Panc1 (cell line): ENCODE data around the gene ZNF613. TPM values are rescaled to one million over a fixed set of nuclear protein-coding genes. Genes with fewer than 3 reads are reported as not detected.
A peak's percentile ranks its signal among the peaks of the same experiment; 100 is the strongest.

ENCODE experiments used
- ATAC-seq: fragments of 200-7000 bp; cut with Tn5 transposase; 2 replicates; pipeline ENCODE4 v1.9.1; 2020; ENCODE audit warnings: mild to moderate bottlenecking, moderate library complexity
- Bru-seq: library from RNA; stranded (reverse); fragments of 400-500 nt; gene quantifications from one replicate; lab custom pipeline; 2021; lab: Mats Ljungman, UMichigan
- BruChase-seq, 2 experiments: library from RNA; stranded (reverse); fragments of 400-500 nt; gene quantifications; one replicate each; lab custom pipeline; 2021; lab: Mats Ljungman, UMichigan
- BruUV-seq: library from RNA; stranded (reverse); fragments of 400-500 nt; replicated peaks from 2 replicates; lab custom pipeline; 2021; lab: Mats Ljungman, UMichigan
- CTCF ChIA-PET: fragments of 300-600 bp; sonication (Branson Sonifier 250); formaldehyde crosslinking; loops from one replicate; lab custom pipeline; 2022; ENCODE audit warnings: antibody characterized with exemption; lab: Charles Lee
- POLR2A ChIA-PET: fragments of 300-600 bp; sonication (Branson Sonifier 250); formaldehyde crosslinking; loops from one replicate; lab custom pipeline; 2022; ENCODE audit warnings: antibody characterized with exemption; lab: Charles Lee
- DNase-seq: peaks from one replicate; pipeline ENCODE4 v3.0.0-alpha.2; 2010; ENCODE audit warnings: low read depth, low spot score
- H3K27ac ChIP-seq: 2 replicates; pipeline ENCODE4 v1.5.1; 2011; ENCODE audit warnings: mild to moderate bottlenecking, low read length, inconsistent platforms
- H3K27me3 ChIP-seq: fragments of 200-500 bp; sonication (Bioruptor generic); 2 replicates; pipeline ENCODE4 v1.6.0; 2014; ENCODE audit warnings: low read length, inconsistent platforms; ENCODE audit not compliant: control insufficient read depth, insufficient read depth
- H3K36me3 ChIP-seq: fragments of 200-500 bp; sonication (Bioruptor generic); 2 replicates; pipeline ENCODE4 v1.5.1; 2014; ENCODE audit warnings: inconsistent platforms, mild to moderate bottlenecking, low read length, moderate library complexity; ENCODE audit not compliant: control insufficient read depth, insufficient read depth
- H3K4me1 ChIP-seq: 2 replicates; pipeline ENCODE4 v1.5.1; 2011; ENCODE audit warnings: inconsistent platforms, mild to moderate bottlenecking, low read length, moderate library complexity; ENCODE audit not compliant: control insufficient read depth, insufficient read depth
- H3K4me3 ChIP-seq, 2 experiments: 2 replicates each; pipeline ENCODE4 v1.5.1; 2011 to 2012; ENCODE audit warnings: low read depth in 2 of 2, low read length in 2 of 2, mild to moderate bottlenecking in 2 of 2, inconsistent platforms in 1 of 2, moderate library complexity in 1 of 2
- H3K9me3 ChIP-seq: fragments of 200-500 bp; sonication (Bioruptor generic); 2 replicates; pipeline ENCODE4 v1.5.1; 2014; ENCODE audit warnings: low read depth, mild to moderate bottlenecking, inconsistent platforms, low read length, moderate library complexity; ENCODE audit not compliant: control insufficient read depth, insufficient read depth
- POLR2AphosphoS5 ChIP-seq: IDR thresholded peaks from 2 replicates; pipeline ENCODE4 v1.6.1; 2012; ENCODE audit warnings: mild to moderate bottlenecking, low read depth, low read length, moderate library complexity
- SIN3A ChIP-seq: IDR thresholded peaks from 2 replicates; pipeline ENCODE4 v1.6.1; 2012; ENCODE audit warnings: low read depth, mild to moderate bottlenecking, low read length, moderate library complexity, borderline replicate concordance; ENCODE audit not compliant: insufficient read depth
- TCF7L2 ChIP-seq: IDR thresholded peaks from 2 replicates; pipeline ENCODE4 v1.6.1; 2011; ENCODE audit warnings: mild to moderate bottlenecking, low read depth, low read length, inconsistent platforms
- in situ Hi-C: cut with HindIII; loops from 2 replicates; pipeline ENCODE4 v1.10.0; 2016; ENCODE audit warnings: low sequenced_read_pairs, low pct_unique_long_range_greater_than_20kb
- intact Hi-C: fragments of 100-400 bp; cut with micrococcal nuclease; formaldehyde crosslinking; loops from one replicate; pipeline ENCODE4 v1.10.0; 2022; ENCODE audit not compliant: unreplicated experiment
- long read RNA-seq: library from polyadenylated mRNA; unstranded; transcript quantifications from one replicate; pipeline ENCODE4 v2.0.0, GENCODE V29; 2021; ENCODE audit not compliant: unreplicated experiment
- polyA plus RNA-seq: library from polyadenylated mRNA; unstranded; fragments of >200 nt; gene quantifications from one replicate; pipeline ENCODE4 v1.2.1, GENCODE V29; 2012; ENCODE audit warnings: missing spikeins; ENCODE audit not compliant: insufficient read length
- total RNA-seq: library from RNA; stranded (reverse); gene quantifications from one replicate; pipeline ENCODE4 v1.2.1, GENCODE V29; 2021; ENCODE audit not compliant: unreplicated experiment
- TF ChIP-seq, protein P1 (sequence below): fragments of 450-650 bp; IDR thresholded peaks from 2 replicates; pipeline ENCODE4 v1.5.1; 2017; ENCODE audit warnings: mild to moderate bottlenecking
- TF ChIP-seq, protein P2 (sequence below), 2 experiments: IDR thresholded peaks; 2 replicates each; pipeline ENCODE4 v1.6.1; 2011 to 2012; ENCODE audit warnings: low read depth in 2 of 2, control low read depth in 1 of 2, low read length in 1 of 2, mild to moderate bottlenecking in 1 of 2, moderate library complexity in 1 of 2; ENCODE audit not compliant: insufficient read depth in 1 of 2

The ZNF613 gene
- total RNA-seq (3.1 TPM), Bru-seq, nascent RNA (percentile 54 among the genes with signal in this experiment), BruChase-seq, experiment 1, labeled RNA remaining after a 2-hour chase (percentile 54 among the genes with signal in this experiment), BruChase-seq, experiment 2, labeled RNA remaining after a 6-hour chase (percentile 51 among the genes with signal in this experiment)
- polyA plus RNA-seq = 3.2 TPM
- long read RNA-seq, transcript ZNF613-201 (6 exons, 3,419 nt) = major isoform, 5 of 12 reads
- long read RNA-seq, partial matches to known transcripts = 0 of 12 reads
- long read RNA-seq, other reads (novel, unspliced or antisense) = 6 of 12 reads

DNA sequence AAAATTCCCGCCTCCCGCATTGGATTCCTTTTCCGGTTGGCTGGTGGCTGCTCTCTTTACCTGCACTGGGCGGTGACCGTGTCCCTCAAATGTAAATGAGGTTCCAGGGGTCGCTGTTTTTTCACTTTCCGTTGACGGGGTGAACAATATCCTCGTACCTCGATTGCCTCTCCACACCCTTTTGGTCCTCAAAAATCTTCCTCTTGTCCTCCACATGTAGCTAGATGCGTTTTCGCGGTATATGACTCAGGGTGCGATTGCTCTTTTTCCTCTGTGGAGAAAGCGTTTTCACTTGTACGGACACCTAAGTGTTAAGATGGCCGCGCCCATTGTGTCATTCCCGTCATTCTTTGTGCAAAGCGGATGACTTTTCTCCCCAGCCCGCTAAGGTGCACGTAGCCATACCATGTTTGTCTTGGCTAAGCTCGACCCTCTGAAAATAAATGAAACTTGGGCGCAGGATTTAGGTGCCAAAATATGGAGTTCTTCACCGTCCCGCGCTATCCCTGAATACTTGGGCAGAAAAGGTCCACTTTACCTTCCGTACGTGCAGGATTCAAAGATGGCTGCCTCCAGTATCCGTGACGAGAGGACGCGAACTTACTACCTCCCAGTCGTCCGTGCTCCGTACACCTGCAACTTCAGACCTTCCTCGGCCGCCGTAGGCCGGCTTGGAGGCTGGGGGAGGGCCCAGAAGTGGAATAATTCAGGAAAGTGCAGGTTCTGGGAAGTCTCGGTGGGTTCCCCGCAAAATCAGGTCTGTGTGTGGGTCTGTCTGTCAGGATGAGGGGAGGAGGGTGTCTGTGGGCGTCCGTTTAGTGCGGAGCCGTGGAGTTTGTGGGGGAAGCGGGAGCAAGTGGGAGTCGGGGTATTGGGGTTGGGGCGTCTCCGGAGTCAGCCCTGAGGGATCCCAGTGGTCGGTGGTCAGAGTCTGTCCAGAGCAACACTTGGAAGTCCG, at the start of gene ZNF613:
ZNF613 (plus strand) TSS at position 689 of the 958 bp plus-strand sequence. CDS start 8,749 bp downstream, outside the sequence.
- Histone ChIP-seq H3K9me3 (peaks cover 16% of the 10 kb centered on the region; the same call in 1 of the 2 replicates), H3K27me3 (no peaks in the 10 kb centered on the region), H3K4me1 (no peaks in the 10 kb centered on the region), H3K27ac (peak within 1 kb of the TSS; percentile 92), H3K36me3 (no peaks in the 10 kb centered on the region; the same call in none of the 2 replicates), H3K4me3 (peak within 1 kb of the TSS; percentile 64 to 80)
- DNase-seq = peak; percentile 86
- peak; percentile 41; the same call in 1 of the 2 replicates for TF ChIP-seq TCF7L2
- TF ChIP-seq, protein P1, sequence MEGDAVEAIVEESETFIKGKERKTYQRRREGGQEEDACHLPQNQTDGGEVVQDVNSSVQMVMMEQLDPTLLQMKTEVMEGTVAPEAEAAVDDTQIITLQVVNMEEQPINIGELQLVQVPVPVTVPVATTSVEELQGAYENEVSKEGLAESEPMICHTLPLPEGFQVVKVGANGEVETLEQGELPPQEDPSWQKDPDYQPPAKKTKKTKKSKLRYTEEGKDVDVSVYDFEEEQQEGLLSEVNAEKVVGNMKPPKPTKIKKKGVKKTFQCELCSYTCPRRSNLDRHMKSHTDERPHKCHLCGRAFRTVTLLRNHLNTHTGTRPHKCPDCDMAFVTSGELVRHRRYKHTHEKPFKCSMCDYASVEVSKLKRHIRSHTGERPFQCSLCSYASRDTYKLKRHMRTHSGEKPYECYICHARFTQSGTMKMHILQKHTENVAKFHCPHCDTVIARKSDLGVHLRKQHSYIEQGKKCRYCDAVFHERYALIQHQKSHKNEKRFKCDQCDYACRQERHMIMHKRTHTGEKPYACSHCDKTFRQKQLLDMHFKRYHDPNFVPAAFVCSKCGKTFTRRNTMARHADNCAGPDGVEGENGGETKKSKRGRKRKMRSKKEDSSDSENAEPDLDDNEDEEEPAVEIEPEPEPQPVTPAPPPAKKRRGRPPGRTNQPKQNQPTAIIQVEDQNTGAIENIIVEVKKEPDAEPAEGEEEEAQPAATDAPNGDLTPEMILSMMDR = peak; percentile 45
- TF ChIP-seq SIN3A = no peak
- TF ChIP-seq, protein P2, sequence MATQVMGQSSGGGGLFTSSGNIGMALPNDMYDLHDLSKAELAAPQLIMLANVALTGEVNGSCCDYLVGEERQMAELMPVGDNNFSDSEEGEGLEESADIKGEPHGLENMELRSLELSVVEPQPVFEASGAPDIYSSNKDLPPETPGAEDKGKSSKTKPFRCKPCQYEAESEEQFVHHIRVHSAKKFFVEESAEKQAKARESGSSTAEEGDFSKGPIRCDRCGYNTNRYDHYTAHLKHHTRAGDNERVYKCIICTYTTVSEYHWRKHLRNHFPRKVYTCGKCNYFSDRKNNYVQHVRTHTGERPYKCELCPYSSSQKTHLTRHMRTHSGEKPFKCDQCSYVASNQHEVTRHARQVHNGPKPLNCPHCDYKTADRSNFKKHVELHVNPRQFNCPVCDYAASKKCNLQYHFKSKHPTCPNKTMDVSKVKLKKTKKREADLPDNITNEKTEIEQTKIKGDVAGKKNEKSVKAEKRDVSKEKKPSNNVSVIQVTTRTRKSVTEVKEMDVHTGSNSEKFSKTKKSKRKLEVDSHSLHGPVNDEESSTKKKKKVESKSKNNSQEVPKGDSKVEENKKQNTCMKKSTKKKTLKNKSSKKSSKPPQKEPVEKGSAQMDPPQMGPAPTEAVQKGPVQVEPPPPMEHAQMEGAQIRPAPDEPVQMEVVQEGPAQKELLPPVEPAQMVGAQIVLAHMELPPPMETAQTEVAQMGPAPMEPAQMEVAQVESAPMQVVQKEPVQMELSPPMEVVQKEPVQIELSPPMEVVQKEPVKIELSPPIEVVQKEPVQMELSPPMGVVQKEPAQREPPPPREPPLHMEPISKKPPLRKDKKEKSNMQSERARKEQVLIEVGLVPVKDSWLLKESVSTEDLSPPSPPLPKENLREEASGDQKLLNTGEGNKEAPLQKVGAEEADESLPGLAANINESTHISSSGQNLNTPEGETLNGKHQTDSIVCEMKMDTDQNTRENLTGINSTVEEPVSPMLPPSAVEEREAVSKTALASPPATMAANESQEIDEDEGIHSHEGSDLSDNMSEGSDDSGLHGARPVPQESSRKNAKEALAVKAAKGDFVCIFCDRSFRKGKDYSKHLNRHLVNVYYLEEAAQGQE (IDR thresholded peaks at IDR 0.05; ENCODE audit: insufficient read depth in 1 of 2, low read depth in 2 of 2, low read length in 1 of 2) = no peak
- TF ChIP-seq POLR2AphosphoS5 = no peak
- BruUV-seq = no TSS peak
- intact Hi-C loops = no loop called here
- in situ Hi-C loops = no loop called here
- CTCF ChIA-PET = no interaction called here
- POLR2A ChIA-PET = no interaction called here
- peak; percentile 96 for ATAC-seq

DNA sequence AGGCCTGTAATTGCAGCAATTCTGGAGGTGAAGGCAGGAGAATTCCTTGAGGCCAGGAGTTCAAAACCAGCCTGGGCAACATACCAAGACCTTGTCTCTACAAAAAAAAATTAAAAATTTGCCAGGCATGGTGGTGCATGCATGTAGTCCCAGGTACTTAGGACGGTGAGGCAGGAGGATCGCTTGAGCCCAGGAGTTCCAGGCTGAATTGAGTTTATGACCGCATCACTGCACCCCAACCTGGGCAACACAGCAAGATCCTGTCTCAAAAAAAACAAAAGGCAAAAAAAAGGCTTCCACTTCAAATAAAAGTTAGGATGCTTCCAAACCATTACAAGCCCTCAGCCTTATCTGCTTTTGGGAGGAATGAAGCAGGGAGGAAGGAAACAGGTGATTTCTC, 44.8 kb upstream of the ZNF613 start:
- TF ChIP-seq TCF7L2 (no peak), POLR2AphosphoS5 (no peak), SIN3A (no peak)
- TF ChIP-seq, protein P1 = no peak
- TF ChIP-seq, protein P2 (IDR thresholded peaks at IDR 0.05; ENCODE audit: insufficient read depth in 1 of 2, low read depth in 2 of 2, low read length in 1 of 2) = no peak
- H3K27me3 ChIP-seq = no peaks in the 10 kb centered on the region
- CTCF ChIA-PET = no interaction called here
- H3K27ac ChIP-seq = no peak overlapping the region
- ATAC-seq (no peak), DNase-seq (no peak)
- in situ Hi-C loops (no loop called here), intact Hi-C loops (no loop called here)
- POLR2A ChIA-PET = no interaction called here
- no peaks in the 10 kb centered on the region for H3K4me1 ChIP-seq
- no TSS peak for BruUV-seq
- peaks cover 30% of the 10 kb centered on the region for H3K9me3 ChIP-seq
- H3K4me3 ChIP-seq = no peak overlapping the region
- H3K36me3 ChIP-seq = no peaks in the 10 kb centered on the region
